ENCODE results near the gene CTSO.

Gene CTSO

GRCh38 chr4:155978810-155979209, 25.1 kb upstream of the CTSO start:
- no peak for DNase-seq (ENCODE audit: low read depth in 2 of 2)
- TF ChIP-seq CTCF (IDR thresholded peaks at IDR 0.05; ENCODE audit: low read depth, low read length): no peak

GRCh38 chr4:155975511-155975910, 21.8 kb upstream of the CTSO start:
- no peak for TF ChIP-seq CTCF (IDR thresholded peaks at IDR 0.05; ENCODE audit: low read depth, low read length)
- DNase-seq (ENCODE audit: low read depth in 2 of 2): no peak
- H3K4me3 ChIP-seq (replicated peaks in 1 of 2; ENCODE audit: low read depth in 2 of 2, low read length in 2 of 2): no peak overlapping the region

More at GRCh38 chr4:155978810-155979209, 25.1 kb upstream of the CTSO start:
- no peak overlapping the region for H3K4me3 ChIP-seq (replicated peaks in 1 of 2; ENCODE audit: low read depth in 2 of 2, low read length in 2 of 2)

GRCh38 chr4:155974996-155975395, 21.3 kb upstream of the CTSO start:
- DNase-seq (ENCODE audit: low read depth in 2 of 2): no peak
- no peak for TF ChIP-seq CTCF (IDR thresholded peaks at IDR 0.05; ENCODE audit: low read depth, low read length)
- no peak overlapping the region for H3K4me3 ChIP-seq (replicated peaks in 1 of 2; ENCODE audit: low read depth in 2 of 2, low read length in 2 of 2)

- H3K4me3 ChIP-seq (replicated peaks in 1 of 2; ENCODE audit: low read depth in 2 of 2, low read length in 2 of 2): no peak overlapping the region
- no peak for TF ChIP-seq CTCF (IDR thresholded peaks at IDR 0.05; ENCODE audit: low read depth, low read length)
- DNase-seq (ENCODE audit: low read depth in 2 of 2): no peak
These were observed 20.7 kb upstream of the CTSO start for GRCh38 chr4:155974476-155974749.

- H3K4me3 ChIP-seq (replicated peaks in 1 of 2; ENCODE audit: low read depth in 2 of 2, low read length in 2 of 2): no peak overlapping the region
- TF ChIP-seq CTCF (IDR thresholded peaks at IDR 0.05; ENCODE audit: low read depth, low read length): no peak
- peak; percentile 20 to 31 for DNase-seq (ENCODE audit: low read depth in 2 of 2)
These were observed 20.2 kb upstream of the CTSO start for GRCh38 chr4:155973639-155974475.

- TF ChIP-seq CTCF (IDR thresholded peaks at IDR 0.05; ENCODE audit: low read depth, low read length): peak; percentile 62
- peak; percentile 58 to 66 for DNase-seq (ENCODE audit: low read depth in 2 of 2)
- no peak overlapping the region for H3K4me3 ChIP-seq (replicated peaks in 1 of 2; ENCODE audit: low read depth in 2 of 2, low read length in 2 of 2)
These were observed 18.4 kb upstream of the CTSO start for GRCh38 chr4:155972098-155972497.

Measured in cardiac fibroblast (primary cell).